ENCODE measurements around the gene SPPL2B. TPM values are rescaled to one million over a fixed set of nuclear protein-coding genes. Genes with fewer than 3 reads are reported as not detected.
"Not testable (repeated sequence)": the region's sequence is repeated elsewhere in the genome, so short reads cannot be mapped to it uniquely, and the experiment has no call there.

Gene SPPL2B, protein sequence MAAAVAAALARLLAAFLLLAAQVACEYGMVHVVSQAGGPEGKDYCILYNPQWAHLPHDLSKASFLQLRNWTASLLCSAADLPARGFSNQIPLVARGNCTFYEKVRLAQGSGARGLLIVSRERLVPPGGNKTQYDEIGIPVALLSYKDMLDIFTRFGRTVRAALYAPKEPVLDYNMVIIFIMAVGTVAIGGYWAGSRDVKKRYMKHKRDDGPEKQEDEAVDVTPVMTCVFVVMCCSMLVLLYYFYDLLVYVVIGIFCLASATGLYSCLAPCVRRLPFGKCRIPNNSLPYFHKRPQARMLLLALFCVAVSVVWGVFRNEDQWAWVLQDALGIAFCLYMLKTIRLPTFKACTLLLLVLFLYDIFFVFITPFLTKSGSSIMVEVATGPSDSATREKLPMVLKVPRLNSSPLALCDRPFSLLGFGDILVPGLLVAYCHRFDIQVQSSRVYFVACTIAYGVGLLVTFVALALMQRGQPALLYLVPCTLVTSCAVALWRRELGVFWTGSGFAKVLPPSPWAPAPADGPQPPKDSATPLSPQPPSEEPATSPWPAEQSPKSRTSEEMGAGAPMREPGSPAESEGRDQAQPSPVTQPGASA
- 10 to 100 TPM; 20.7 to 36.9 TPM for total RNA-seq
- long read RNA-seq, donor 1, partial matches to known transcripts = 10 of 14 reads
- long read RNA-seq, donor 1, other reads (novel, unspliced or antisense) = 2 of 14 reads
- long read RNA-seq, donor 2, transcript SPPL2B-209 (15 exons, 3,456 nt) = major isoform, 26 of 48 reads
- long read RNA-seq, donor 2, partial matches to known transcripts = 14 of 48 reads
- long read RNA-seq, donor 2, other reads (novel, unspliced or antisense) = 7 of 48 reads

DNA sequence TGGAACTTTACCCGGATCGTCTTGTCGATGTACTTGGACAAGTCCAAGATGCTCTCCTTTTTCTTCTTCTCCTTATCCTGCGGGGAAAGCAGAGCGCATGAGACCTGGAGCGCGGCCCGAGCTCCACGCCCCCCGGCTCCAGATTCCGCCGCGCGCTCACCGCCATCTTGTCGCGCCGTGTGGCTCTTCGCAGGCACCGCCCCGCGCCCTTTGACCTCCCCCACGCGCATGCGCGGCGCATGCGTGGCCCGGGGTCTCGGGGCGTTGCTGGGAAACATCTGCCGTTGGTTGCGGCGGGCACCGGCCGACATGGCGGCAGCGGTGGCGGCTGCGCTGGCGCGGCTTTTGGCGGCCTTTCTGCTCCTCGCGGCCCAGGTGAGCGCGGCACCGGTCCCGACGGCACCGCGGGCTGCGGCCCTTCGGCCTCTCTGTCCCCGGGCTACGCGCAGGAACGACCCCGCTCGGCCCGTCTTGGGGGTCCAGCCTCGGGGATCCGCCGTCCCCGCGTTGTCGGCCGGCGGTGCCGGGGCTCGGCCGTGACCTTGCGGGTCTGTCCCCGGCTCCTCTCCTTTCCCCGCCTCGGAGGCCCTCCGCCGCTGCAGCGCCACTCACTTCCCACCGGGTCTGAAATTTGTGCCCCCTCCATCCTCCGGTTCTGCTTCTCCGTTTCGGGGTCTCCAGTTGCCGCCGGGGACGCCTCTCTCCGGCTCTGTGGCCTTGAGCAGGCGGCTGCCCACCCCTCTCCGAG lies at the start of gene SPPL2B, which contains the start of gene LSM7:
TSS of gene SPPL2B (plus strand) at position 284 of the 748 bp plus-strand sequence. CDS start at position 310, 26 bp downstream.
TSS of gene LSM7 (minus strand) at position 186 of the 748 bp plus-strand sequence. CDS start at position 166, 20 bp downstream.
- intact Hi-C loops (cut with DNase I) = no loop called here
- peak; percentile 97 for DNase-seq (ENCODE audit: low spot score)

DNA sequence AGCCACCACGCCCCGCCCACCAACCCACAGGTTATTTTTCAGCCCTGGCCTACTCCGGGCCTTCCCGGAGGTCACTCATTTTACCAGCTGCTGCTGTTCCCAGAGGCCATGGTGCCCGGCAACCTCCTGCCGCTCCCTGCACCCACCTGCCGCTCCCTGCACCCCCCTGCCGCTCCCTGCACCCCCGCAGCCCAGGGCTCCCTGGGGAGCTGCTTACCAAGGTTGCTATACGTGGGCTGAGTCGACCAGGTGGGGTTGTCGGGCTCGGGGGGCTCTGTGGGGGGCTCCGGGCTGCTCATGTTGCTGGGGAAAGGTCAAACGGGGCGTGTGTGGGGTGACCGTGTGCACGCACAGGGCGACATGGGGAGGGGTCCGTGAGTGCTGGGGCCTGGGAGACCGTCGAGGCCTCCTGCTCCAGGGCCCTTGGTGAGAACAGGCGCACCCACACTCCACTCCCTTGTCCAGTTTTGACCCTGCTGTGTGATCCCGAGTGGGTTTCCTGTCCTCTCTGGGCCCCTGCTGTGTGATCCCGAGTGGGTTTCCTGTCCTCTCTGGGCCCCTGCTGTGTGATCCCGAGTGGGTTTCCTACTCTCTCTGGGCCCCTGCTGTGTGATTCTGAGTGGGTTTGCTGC lies 47.7 kb upstream of the SPPL2B start:
- intact Hi-C loops (cut with DNase I) = no loop called here
- DNase-seq (ENCODE audit: low spot score) = no peak

DNA sequence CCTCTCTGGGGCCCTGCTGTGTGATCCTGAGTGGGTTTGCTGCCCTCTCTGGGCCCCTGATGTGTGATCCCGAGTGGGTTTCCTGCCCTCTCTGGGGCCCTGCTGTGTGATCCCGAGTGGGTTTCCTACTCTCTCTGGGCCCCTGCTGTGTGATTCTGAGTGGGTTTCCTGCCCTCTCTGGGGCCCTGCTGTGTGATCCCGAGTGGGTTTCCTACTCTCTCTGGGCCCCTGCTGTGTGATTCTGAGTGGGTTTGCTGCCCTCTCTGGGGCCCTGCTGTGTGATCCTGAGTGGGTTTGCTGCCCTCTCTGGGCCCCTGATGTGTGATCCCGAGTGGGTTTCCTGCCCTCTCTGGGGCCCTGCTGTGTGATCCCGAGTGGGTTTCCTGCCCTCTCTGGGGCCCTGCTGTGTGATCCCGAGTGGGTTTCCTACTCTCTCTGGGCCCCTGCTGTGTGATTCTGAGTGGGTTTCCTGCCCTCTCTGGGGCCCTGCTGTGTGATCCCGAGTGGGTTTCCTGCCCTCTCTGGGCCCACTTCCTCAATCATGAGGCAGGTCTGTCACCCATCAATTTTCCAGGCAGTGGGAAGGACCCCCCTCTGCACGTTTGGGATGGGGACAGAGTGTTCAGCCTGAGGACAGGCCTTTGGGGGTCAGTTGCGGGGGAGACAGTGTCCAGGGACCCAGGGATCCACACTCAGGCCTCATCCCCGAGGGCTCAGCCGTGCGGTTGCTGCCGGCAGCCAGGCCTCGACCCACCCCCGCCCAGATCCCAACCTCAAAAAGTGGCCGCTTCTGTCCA lies 47.0 kb upstream of the SPPL2B start:
- intact Hi-C loops (cut with DNase I); DNase-seq (ENCODE audit: low spot score): not testable (repeated sequence)

DNA sequence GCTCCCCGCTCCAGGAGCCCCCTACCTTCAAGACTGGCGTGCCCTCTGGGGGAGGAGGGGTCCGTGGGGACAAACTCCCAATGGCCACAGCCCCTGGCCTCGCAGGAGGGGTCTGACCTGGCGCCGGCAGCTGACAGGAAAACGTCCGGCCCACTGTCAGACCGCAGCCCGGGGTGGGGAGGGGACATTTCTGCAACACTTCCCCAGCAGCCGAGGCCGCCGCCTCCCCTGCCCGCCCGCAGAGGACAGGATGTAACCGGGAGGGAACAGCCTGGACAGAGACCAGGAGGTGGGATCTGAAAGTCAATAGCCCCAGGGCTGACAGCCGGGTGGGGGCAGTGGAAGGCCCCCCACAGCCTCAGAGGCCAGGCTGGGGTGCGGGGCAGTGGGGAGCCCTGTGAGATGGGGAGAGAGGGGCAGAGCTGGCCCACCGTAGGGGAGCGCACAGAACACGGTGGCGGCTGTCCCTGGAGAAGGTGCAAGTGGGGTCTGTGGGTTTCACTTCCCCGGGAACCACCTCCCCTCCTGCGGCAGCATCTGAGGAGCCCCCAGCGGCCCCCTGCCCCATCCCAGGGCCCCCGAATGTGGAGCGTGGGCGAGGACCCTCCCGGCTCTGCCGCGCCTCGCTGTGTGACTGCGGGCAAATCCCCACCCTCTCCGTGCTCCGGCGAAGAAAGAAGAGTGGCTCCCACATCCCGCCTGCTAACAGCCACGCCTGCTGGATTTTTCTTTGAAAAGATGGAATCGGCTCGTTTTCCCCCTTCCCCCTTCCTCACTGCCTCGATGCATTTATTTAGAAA lies 46.2 kb upstream of the SPPL2B start, which contains the start of gene PEAK3:
TSS of gene PEAK3 (minus strand) at position 114 of the 800 bp plus-strand sequence. CDS start 1,244 bp downstream, outside the sequence.
- DNase-seq (ENCODE audit: low spot score) = peak; percentile 95
- intact Hi-C loops (cut with DNase I) = no loop called here

DNA sequence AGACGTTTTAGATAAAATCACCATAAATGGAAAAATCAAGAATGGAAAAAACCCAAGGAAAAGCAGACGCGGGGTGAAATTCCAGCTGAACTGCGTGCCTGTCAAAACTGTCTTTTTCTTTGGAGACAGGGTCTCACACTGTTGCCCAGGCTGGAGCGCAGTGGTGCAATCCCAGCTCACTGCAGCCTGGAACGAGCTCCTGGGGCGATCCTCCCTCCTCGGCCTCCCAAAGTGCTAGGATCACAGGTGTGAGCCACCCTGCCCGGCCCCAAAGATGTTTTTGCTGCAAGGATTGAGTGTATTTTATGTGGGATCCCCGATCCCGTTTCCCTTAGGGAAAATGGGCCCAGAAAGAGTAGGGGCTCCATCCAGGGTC lies 45.6 kb upstream of the SPPL2B start:
- no peak for DNase-seq (ENCODE audit: low spot score)
- intact Hi-C loops (cut with DNase I) = no loop called here

DNA sequence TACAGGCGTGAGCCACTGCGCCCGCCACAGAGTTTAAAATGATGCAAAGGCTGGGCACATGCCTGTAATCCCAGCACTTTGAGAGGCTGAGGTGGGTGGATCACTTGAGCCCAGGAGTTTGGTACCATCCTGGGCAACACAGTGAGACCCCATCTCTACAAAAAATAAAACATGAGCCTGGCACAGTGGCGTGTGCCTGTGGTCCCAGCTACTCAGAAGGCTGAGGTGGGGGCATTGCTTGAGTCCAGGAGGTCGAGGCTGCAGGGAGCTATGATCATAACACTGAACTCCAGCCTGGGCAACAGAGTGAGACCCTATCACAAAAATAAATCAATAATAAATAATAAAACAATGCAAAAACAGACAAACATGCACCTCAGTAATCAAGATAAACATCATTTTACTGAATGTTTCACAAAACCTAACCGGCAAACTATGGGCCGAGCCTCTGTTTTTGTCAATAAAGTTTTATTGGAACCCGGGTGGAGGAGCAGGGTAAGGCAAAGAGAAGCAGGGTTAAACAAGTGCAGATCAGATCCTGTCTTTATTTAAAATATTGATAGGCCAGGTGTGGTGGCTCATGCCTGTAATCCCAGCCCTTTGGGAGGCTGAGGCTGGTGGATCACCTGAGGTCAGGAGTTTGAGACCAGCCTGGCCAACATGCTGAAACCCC lies 44.5 kb upstream of the SPPL2B start:
- intact Hi-C loops (cut with DNase I) = no loop called here
- no peak for DNase-seq (ENCODE audit: low spot score)

DNA sequence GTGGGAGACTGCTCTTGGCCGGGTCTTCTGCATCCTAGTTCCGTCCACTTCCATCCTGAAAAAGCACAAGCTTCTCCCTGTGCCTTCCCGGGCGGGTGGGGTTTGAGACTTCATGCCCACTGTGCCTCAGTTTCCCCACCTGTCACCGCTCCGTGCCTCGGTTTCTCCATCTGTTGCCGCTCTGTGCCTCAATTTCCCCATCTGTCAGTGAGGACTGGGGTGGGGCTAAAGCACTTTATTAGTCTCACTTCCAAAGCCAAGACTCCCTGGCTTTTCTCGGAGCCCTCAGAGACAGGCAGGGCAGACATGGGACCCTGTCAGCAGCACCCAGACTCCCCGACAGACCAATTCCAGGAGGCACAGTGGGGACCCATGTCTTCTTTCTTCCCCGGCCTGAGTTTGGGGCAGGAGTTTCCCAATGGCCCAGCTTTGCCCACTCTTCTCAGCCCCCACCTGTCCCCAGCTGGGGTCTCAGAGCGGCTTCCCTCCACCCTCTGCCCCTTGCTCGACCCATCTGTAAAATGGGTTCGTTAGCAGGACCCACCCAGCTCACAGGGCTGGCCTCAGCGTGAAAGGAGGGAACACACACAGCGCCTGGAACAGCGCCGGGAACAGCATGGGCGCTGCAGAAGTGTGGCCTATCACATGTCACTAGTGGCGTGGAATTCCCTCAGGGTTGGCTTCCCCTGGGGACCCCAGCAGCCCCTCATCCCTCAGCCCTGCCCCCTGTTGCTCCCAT lies 41.9 kb upstream of the SPPL2B start:
- DNase-seq (ENCODE audit: low spot score) = peak; percentile 73
- intact Hi-C loops (cut with DNase I) = no loop called here

DNA sequence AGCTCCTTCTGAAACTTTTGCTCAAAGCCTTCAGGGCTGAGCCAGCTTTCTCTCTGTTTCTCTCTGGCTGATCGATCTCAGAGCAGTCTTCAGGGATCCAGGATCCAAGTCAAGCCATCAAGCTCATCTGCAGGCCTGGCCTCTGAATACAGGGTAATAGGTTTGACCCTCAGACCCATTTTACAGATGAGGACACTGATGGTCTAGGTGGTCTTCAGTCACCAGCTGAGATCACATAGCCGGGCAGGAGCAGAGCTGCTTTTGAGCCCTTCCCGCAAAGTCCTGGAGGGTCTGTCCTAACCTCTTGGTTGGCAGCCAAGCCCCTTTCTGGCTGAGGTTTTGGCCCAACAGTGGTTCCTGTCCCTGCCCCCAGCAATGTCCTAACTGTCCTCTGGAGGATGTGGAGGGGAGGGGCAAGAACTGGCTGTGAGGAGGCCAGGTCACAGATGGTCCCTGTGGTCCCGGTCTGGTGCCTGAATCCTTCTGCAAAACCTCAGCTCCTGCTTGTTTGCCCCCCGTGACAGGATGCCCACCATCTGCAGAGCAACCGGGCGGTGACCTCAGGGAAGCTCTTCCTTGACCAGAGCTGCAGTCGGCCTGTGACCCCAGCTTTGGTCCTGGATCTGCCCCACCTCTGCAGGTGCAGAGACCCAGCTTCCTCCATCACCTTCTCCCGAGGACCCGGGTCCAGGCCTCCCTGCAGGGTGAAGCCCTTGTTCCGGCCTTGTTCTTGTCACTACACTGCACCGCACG lies 40.7 kb upstream of the SPPL2B start:
- intact Hi-C loops (cut with DNase I) = no loop called here
- DNase-seq (ENCODE audit: low spot score) = peak; percentile 77

DNA sequence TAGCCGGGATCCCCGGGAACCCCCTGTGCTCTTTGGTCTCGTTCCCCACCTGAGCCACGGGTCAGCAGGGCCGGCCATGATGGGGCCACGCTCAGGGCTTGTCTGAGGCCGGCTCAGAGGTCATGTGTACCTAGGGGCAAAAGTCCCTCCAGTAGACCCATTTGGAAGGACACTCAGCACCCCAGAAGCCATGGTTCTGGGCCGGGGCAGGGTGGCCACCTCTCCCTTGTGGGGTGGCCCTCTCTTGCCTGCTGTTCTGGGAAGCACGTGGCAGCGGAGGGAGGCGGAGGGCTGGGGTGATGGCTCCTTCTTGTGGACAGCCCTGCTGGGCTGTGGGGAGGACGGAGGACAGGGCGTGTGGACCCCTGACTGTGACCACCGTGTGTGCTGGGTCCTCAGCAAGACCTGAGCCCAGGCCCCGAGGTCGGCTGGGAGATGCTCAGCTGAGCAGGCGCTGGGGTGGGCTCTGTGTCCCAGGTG lies 40.1 kb upstream of the SPPL2B start:
- DNase-seq (ENCODE audit: low spot score) = no peak
- intact Hi-C loops (cut with DNase I) = no loop called here

DNA sequence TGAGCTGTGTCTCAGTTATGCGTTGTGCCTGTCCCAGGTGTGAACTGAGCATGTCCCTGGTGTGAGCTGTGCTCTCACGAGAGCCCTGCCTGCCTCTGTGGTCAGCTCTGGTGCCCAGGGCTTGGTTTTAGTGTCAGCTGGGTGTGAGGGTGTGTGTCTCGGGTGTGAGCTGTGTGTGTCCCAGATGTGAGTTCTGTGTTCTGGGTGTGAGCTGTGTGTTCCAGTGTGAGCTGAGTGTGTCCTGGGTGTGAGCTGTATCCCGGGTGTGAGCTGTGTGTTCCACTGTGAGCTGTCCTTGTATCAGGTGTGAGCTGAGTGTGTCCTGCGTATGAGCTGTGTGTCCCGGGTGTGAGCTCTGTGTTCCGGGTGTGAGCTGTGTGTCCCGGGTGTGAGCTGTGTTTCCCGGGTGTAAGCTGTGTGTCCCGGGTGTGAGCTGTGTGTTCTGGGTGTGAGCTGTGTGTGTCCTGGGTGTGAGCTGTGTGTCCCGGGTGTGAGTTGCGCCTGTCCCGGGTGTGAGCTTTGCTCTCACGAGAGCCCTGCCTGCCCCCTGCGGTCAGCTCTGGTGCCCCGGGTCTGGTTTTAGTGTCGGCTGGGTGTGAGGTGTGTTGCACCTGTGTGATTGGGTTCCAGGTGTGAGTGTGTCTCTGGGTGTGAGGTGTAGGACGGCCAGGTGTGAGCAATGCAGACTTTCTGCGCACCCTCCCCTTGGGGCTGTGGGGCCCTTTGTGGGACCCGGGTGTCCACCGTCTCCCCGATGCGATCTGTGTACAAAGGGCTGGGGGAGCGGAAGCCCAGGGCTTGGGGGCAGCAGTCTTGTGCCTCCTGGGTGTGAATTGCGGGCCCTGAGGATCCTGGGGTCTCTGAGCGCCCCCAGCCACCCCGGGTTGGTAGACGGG lies 39.4 kb upstream of the SPPL2B start:
- no peak for DNase-seq (ENCODE audit: low spot score)
- intact Hi-C loops (cut with DNase I) = no loop called here

DNA sequence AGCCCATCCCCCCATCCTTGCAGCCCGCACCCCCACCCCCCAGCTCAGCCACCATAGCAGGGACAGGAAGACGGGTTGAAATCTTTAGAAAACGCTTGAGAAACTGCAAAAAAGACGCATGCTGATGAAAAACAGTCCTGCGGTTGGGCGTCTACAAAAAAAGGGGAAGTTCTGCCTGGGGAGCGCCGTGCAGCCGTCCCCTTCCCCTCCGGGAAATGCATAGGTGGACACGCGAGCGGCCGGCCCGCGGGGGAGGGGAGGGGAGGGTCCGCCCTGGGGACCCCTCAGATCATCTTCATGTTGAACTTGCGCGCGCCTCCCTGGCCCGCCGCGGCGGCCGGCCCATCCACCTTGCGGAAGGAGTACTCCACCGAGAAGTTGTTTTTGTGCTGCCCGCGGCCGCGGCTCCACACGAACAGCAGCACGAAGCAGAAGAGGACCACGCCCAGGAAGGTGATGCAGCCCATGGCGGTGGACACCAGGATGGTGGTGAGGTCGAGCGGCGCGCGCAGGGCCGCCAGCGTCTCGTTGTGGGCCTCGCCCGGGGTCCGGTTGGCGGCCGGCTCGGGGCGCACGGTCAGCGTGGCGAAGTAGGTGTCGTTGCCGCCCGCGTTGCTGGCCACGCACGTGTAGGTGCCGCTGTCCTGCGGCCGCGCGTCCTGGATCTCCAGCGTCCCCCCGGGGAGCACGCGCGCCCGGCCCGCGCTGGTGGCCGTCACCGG lies 38.6 kb upstream of the SPPL2B start:
- intact Hi-C loops (cut with DNase I) = no loop called here
- peak; percentile 88 for DNase-seq (ENCODE audit: low spot score)

DNA sequence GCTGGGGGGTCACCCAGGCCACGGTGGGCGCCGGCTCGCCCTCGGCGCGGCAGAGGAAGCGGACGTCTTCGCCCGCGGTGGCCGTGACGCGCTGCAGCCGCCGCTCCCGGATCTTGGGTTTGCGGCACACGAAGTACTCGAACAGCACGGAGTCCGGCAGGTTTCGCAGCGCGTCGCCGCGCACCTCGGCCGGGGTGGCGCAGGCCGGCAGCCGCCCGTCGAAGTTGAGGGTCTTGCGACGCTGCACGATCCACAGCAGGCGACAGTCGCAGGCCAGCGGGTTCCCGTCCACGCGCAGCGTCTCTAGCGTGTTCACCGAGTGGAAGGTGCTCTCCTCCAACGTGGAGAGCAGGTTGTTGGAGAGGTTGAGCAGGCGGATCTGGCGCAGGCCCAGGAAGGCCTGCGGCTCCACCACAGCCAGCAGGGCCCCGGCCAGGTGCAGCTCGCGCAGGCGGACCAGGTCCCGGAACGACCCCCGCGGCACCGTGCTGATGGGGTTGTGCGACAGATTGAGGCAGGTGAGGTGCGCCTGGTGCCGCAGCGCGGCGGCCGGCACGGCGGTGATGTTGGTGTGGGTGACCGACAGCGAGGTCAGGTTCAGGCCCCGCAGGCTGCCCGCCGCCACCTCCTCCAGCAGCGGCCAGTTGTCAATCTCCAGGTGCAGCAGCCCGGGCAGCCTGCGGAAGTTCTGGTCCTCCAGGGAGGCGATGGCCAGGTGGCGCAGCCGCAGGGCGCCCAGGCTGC lies 37.9 kb upstream of the SPPL2B start:
- DNase-seq (ENCODE audit: low spot score) = no peak
- intact Hi-C loops (cut with DNase I) = no loop called here

DNA sequence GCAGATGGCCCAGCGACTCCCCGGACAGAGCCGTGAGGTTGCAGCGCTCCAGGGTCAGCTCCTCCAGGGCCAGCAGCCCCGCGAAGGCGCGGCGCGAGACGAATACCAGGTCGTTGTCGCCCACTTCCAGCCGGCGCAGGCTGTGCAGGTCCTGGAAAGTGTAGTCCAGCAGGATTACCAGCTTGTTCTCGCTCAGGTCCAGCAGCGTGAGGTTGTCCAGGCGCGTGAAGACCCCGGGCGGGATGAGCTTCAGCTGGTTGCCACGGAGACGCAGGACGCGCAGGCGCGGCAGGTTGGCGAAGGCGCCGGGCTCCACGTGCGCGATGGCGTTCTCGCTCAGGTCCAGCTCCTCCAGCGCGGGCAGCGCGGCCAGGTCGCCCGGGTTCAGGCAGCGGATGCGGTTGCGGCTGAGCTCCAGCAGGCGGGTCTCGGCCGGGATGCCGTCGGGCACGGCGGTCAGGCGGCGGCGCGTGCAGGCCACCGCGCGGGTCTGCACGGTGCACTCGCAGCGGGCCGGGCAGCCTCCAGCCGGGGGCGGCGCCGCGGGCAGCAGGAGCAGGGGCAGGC lies 37.2 kb upstream of the SPPL2B start:
- no peak for DNase-seq (ENCODE audit: low spot score)
- intact Hi-C loops (cut with DNase I) = no loop called here

All from posterior vena cava (tissue), 2 donors.